A549 (cell line): Measurements from ENCODE around the gene CASK.

Source experiments
- ESRRA ChIP-seq: fragments of 150-350 bp; IDR thresholded peaks from 2 replicates; pipeline ENCODE4 v1.6.1; 2014; ENCODE audit warnings: mild to moderate bottlenecking, low read length, borderline replicate concordance
- POLR2A ChIP-seq: IDR thresholded peaks from 2 replicates; pipeline ENCODE4 v1.6.1; 2012; ENCODE audit warnings: mild to moderate bottlenecking, low read length
- RAD21 ChIP-seq, 2 experiments: fragments of >200 bp in 1 of 2; sonication (Bioruptor Twin) in 1 of 2; formaldehyde crosslinking in 1 of 2; IDR thresholded peaks in 1 of 2; conservative IDR thresholded peaks in 1 of 2; 2 replicates in 1 of 2; 3 replicates in 1 of 2; pipeline ENCODE4 v1.6.1; 2012 to 2018; ENCODE audit warnings: inconsistent platforms in 1 of 2
- TF ChIP-seq, protein P1 (sequence below): IDR thresholded peaks from 2 replicates; pipeline ENCODE4 v1.6.1; 2012; ENCODE audit warnings: low read depth, borderline replicate concordance
- TF ChIP-seq, protein P2 (sequence below): fragments of >200 bp; sonication (Bioruptor Twin); formaldehyde crosslinking; IDR thresholded peaks from 3 replicates; pipeline ENCODE4 v1.5.1; 2016
- TF ChIP-seq, protein P3 (sequence below): fragments of 150-350 bp; IDR thresholded peaks from 2 replicates; pipeline ENCODE4 v1.6.1; 2014; ENCODE audit warnings: low read depth, mild to moderate bottlenecking, low read length
- TF ChIP-seq, protein P4 (sequence below): IDR thresholded peaks from 2 replicates; pipeline ENCODE4 v1.6.1; 2012

DNA sequence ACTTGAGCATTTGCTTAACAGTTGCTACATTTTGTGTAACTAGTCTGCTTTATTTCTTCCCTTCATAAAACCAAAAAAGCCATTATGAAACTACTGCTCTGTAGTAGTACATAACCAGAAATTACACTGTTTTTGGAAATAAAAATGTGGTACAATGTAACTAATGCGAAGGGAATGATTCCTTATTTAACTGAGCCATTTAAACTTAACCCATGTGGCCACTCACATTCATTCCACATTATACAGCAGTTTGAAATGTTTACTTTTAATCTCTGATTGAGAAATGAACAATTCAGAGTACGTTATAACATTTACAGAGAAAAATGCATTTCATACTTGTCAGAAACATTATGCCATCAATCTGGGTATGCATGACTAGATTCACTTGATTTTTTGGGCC is 382.0 kb downstream of the CASK start:
- TF ChIP-seq POLR2A (no peak), RAD21 (conservative IDR thresholded peaks at IDR 0.05 in 1 of 2, IDR thresholded peaks at IDR 0.05 in 1 of 2) (no peak), ESRRA (no peak)
- TF ChIP-seq, protein P1, sequence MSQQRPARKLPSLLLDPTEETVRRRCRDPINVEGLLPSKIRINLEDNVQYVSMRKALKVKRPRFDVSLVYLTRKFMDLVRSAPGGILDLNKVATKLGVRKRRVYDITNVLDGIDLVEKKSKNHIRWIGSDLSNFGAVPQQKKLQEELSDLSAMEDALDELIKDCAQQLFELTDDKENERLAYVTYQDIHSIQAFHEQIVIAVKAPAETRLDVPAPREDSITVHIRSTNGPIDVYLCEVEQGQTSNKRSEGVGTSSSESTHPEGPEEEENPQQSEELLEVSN, result no peak
- TF ChIP-seq, protein P2, sequence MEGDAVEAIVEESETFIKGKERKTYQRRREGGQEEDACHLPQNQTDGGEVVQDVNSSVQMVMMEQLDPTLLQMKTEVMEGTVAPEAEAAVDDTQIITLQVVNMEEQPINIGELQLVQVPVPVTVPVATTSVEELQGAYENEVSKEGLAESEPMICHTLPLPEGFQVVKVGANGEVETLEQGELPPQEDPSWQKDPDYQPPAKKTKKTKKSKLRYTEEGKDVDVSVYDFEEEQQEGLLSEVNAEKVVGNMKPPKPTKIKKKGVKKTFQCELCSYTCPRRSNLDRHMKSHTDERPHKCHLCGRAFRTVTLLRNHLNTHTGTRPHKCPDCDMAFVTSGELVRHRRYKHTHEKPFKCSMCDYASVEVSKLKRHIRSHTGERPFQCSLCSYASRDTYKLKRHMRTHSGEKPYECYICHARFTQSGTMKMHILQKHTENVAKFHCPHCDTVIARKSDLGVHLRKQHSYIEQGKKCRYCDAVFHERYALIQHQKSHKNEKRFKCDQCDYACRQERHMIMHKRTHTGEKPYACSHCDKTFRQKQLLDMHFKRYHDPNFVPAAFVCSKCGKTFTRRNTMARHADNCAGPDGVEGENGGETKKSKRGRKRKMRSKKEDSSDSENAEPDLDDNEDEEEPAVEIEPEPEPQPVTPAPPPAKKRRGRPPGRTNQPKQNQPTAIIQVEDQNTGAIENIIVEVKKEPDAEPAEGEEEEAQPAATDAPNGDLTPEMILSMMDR, result no peak
- TF ChIP-seq, protein P3, sequence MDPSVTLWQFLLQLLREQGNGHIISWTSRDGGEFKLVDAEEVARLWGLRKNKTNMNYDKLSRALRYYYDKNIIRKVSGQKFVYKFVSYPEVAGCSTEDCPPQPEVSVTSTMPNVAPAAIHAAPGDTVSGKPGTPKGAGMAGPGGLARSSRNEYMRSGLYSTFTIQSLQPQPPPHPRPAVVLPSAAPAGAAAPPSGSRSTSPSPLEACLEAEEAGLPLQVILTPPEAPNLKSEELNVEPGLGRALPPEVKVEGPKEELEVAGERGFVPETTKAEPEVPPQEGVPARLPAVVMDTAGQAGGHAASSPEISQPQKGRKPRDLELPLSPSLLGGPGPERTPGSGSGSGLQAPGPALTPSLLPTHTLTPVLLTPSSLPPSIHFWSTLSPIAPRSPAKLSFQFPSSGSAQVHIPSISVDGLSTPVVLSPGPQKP, result no peak
- TF ChIP-seq, protein P4, sequence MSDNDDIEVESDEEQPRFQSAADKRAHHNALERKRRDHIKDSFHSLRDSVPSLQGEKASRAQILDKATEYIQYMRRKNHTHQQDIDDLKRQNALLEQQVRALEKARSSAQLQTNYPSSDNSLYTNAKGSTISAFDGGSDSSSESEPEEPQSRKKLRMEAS, result no peak
